A549 treated with AZD2906 at 1 μM for 4 hours (cell line): ENCODE data around the gene TRIM32. TPM values are rescaled to one million over a fixed set of nuclear protein-coding genes. Genes with fewer than 3 reads are reported as not detected.

Source experiments
- total RNA-seq: library from RNA; stranded (reverse); fragments of 200-300 nt; extraction: Qiagen RNA extraction; gene quantifications from 5 replicates; pipeline ENCODE4 v1.2.3, GENCODE V29; 2022

TRIM32 gene, protein sequence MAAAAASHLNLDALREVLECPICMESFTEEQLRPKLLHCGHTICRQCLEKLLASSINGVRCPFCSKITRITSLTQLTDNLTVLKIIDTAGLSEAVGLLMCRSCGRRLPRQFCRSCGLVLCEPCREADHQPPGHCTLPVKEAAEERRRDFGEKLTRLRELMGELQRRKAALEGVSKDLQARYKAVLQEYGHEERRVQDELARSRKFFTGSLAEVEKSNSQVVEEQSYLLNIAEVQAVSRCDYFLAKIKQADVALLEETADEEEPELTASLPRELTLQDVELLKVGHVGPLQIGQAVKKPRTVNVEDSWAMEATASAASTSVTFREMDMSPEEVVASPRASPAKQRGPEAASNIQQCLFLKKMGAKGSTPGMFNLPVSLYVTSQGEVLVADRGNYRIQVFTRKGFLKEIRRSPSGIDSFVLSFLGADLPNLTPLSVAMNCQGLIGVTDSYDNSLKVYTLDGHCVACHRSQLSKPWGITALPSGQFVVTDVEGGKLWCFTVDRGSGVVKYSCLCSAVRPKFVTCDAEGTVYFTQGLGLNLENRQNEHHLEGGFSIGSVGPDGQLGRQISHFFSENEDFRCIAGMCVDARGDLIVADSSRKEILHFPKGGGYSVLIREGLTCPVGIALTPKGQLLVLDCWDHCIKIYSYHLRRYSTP
- total RNA-seq, result 20.8 to 22.4 TPM (median 21.6 TPM) in 5 replicates

DNA sequence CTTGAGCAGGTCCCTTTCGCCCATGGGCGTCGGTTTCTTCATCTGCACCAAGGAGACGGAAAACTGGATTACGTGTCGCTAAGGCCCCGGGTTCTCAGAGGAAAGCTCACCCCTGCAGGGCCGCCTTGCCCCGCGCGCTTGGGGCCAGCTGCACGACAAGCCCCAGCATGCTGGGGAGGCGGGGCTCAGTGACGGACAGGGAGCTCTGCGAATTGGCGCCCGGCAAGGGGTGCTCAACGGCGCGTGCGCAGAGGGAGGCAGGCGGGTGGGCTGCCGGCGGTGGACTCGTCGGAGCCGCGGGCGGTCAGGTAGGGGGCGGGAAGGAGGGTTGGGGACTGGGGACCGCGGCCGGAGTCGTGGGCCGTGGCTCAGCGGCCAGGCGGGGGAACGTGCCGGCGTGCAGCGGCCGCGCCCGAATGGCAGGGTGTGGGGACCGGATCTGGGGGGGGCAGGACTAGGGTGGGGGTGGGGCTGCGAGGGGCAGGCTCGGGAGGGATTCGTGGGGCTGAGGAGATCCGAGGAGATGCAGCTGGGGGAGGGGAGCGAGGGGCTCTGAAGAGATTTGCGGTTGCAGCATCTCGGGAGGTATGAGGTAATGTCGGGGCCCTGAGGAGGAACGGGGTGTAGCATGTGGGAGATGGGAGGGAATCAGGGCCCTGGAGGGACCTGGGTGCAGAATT is at the start of gene TRIM32:
TRIM32 (plus strand) TSS at position 232 of the 680 bp plus-strand sequence. CDS start 10,438 bp downstream, outside the sequence.

